GM13976 (cell line): Measurements from ENCODE around the gene SMIM45.

Source experiments
- DNase-seq: peaks from one replicate; pipeline ENCODE4 v3.0.0; 2012; ENCODE audit warnings: low spot score
- in situ Hi-C: fragments of 300-500 bp; cut with MboI; formaldehyde crosslinking; loops from one replicate; pipeline ENCODE4 v1.12.0; 2022; ENCODE audit warnings: low sequenced_read_pairs, mixed read lengths, inconsistent platforms; ENCODE audit not compliant: unreplicated experiment
- TF ChIP-seq, protein P1 (sequence below): IDR thresholded peaks from 2 replicates; pipeline ENCODE4 v1.5.1; 2012; ENCODE audit warnings: borderline replicate concordance, mild to moderate bottlenecking; ENCODE audit not compliant: insufficient read depth; ENCODE audit errors: extremely low read depth, missing control alignments, control extremely low read depth

The SMIM45 gene

DNA sequence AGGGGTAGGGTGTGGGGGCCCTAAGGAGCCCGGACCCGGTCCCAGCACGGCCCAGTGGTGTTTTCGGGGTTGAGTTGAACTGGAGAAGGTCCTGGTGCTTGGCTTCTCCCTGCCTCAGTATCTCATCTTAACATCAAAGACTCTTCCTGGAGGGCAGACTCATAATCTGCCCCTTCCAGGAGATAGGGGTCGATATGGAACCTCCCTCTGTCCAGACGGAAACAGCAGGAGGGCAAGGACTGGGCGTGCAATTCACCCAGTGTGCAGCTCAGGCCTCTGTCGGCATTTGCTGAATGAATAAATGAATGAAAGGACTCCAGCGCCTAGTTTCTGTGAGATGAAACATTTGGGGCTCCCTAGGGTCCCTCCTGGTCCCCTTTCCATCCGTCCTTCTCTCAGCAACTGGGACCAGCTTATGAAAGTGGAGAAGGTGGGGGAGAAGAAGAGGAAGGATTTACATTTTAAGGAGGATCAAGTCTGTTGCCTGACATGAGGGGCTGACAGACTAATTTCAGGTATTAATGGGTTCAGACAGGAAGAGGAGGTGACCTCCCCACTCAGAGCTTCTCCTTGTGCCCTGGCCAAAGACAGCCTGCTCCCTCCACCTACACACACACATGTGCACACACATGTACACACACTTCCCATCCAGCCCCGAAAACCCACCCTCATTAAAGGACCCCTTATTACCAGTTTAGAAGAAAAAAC lies 36.0 kb upstream of the SMIM45 start:
- in situ Hi-C loops, result no loop called here
- TF ChIP-seq, protein P1, sequence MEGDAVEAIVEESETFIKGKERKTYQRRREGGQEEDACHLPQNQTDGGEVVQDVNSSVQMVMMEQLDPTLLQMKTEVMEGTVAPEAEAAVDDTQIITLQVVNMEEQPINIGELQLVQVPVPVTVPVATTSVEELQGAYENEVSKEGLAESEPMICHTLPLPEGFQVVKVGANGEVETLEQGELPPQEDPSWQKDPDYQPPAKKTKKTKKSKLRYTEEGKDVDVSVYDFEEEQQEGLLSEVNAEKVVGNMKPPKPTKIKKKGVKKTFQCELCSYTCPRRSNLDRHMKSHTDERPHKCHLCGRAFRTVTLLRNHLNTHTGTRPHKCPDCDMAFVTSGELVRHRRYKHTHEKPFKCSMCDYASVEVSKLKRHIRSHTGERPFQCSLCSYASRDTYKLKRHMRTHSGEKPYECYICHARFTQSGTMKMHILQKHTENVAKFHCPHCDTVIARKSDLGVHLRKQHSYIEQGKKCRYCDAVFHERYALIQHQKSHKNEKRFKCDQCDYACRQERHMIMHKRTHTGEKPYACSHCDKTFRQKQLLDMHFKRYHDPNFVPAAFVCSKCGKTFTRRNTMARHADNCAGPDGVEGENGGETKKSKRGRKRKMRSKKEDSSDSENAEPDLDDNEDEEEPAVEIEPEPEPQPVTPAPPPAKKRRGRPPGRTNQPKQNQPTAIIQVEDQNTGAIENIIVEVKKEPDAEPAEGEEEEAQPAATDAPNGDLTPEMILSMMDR, result no peak
- DNase-seq, result no peak

DNA sequence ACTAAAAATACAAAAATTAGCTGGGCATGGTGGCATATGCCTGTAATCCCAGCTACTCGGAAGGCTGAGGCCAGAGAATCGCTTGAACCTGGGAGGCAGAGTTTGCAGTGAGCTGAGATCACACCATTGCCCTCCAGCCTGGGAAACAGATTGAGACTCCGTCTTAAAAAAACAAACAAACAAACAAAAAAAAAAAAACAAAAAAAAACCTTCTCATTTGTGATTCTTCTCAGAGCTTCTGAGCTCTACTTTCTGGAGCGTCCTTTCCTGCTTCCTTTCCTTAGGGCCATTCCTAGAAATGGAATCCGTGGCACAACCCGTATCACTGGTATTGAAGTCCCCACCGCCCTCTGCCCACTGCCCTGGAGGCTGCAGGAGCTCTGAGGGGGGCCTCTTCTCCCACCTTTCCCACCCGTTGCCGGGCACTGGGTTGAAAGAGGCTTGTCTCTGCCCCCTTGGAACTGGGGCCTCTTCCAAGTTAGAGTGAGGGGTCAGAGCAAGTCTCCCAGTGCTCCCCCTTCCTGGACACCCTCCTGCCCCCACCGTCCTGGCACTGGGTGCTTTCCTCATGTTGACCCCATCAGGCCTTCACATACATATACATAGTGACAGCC lies 35.1 kb upstream of the SMIM45 start:
- no peak for DNase-seq
- in situ Hi-C loops, result no loop called here
- TF ChIP-seq, protein P1, result no peak

DNA sequence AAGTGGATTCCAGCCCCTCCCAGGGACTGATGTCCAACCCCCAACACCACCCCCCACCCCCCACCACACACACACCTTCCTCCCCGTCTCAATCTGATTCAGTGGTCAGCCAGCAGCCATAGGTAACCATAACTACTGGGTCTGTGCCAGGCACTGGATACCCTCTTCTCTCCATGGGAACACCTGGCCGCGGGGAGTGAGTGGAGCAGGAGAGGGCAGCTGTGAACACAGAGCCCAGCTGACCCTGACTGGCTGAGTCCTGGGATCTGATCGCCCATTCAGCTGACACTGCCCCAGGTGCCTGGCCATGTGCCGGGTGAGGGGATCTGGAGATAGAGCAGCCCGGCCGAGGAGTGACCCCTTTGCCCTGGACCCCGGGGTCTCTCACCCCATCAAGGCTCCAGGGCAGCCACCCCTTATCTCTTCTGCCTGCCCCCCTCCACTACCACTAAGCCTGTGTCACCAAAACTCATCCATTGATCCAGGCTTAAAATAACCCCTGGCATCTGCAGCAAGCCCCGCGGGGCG lies 34.5 kb upstream of the SMIM45 start:
- TF ChIP-seq, protein P1, result no peak
- in situ Hi-C loops, result no loop called here
- DNase-seq, result no peak

DNA sequence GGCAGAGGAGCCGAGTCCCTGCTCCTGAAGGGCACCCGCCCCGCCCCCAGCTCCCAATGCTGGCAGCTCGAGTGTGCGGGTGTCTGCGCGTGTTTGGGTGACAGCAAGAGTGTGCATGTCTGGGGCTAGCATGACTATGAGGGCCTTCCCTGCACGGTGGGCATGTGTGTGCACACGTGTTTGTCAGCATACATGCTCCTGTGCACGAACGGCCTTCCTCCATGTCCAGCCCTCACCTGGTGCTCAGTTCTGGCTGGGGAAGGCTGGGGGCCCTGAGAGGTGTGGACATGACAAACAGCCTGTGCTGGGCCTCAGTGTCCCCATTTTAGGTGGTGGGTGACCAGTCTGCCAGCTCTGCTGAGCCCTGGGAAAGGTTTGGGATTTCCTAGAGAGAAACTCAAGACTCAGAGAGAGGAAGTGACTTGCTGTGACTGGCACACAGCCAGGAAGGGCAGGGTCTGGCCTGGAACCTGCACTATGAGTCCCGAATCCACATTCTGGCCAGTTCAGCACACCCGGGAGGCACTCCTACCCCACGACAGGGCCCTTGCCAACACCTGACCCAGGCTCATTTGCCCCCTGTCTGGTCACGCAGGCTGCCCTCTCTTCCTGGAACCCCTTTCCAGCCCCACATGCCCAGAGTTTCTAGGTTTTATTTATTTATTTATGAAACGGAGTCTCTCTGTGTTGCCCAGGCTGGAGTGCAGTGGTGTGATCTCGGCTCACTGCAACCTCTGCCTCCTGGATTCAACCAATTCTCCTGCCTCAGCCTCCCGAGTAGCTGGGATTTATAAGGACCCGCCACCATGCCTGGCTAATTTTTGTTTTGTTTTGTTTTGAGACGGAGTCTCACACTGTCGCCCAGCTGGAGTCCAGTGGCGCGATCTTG lies 33.8 kb upstream of the SMIM45 start:
- in situ Hi-C loops, result no loop called here
- DNase-seq, result no peak
- TF ChIP-seq, protein P1, result no peak

DNA sequence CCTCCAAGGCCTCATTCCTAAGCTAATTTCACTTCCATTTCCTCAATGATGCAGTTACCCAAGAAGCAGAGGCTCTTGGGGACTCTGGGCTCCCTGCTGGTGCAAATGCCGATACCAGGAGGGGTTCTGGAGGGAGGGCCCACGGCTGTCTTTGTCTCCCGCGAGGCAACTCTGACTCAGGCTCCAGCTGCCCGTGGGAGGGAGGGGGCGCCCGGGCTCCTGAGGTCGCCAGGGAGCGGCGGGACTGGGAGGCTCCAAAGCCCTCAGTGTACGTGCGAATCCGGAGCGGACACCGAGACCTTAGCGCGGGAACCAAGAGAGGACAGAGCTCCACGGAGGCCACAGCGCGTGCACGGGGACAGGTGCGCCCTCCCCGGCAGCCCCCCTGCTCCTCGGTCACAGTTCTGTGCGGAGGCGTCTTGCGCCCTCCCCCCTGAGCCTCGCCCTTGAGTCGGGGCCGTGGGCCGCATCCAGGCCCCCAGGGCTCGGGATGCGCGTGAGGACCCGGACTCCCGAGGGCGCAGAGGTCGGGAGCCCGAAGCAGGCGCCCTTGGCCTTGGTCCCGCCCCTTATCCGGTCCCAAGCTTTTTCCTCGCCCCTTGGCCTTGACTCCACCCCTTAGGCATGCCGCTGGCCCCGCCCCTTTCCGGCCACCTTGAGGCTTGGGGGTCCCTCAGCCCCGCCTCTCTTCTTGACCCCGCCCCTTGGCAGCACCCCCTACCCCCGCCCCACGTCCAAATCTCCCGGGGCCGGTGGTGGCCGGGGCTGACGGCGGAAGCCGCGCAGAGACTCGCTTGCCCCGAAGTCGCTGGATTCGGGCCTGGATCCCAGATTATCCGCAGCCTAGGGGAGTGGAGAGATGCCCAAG lies 32.4 kb upstream of the SMIM45 start:
- in situ Hi-C loops, result no loop called here
- TF ChIP-seq, protein P1, result no peak
- DNase-seq, result peak; percentile 90
